Measurements from ENCODE around the gene NOBOX. TPM values are rescaled to one million over a fixed set of nuclear protein-coding genes. Genes with fewer than 3 reads are reported as not detected.

The NOBOX gene
- total and polyA plus RNA-seq, 2 experiments from 2014 or later, result not detected

GRCh38 chr7:144398291-144398690 lies 5.2 kb downstream of the NOBOX start:
- Histone ChIP-seq H3K27ac (ENCODE audit: low read depth) (no peak overlapping the region), H3K36me3 (ENCODE audit: insufficient read depth) (no peaks in the 10 kb centered on the region), H4K20me1 (replicated peaks; ENCODE audit: insufficient read depth) (no peaks in the 10 kb centered on the region), H3F3A (replicated peaks; ENCODE audit: low read depth) (no peaks in the 10 kb centered on the region), H3K9me2 (ENCODE audit: insufficient read depth) (no peaks in the 10 kb centered on the region), H2AFZ (no peak overlapping the region), H3K27me3 (ENCODE audit: insufficient read depth) (no peaks in the 10 kb centered on the region), H3K4me3 (no peak overlapping the region), H3K79me2 (replicated peaks; ENCODE audit: insufficient read depth) (no peaks in the 10 kb centered on the region), H3K4me2 (no peak overlapping the region), H3K4me1 (ENCODE audit: insufficient read depth) (no peaks in the 10 kb centered on the region)
- Mint-ChIP-seq H3K4me3 (no peak overlapping the region), H3K27ac (no peak overlapping the region), H3K4me1 (no peaks in the 10 kb centered on the region; the same call in 2 of the 3 replicates), H3K27me3 (ENCODE audit: insufficient read depth, low read depth, poor library complexity) (peaks cover 14% of the 10 kb centered on the region), H3K9me3 (no peaks in the 10 kb centered on the region; the same call in 1 of the 3 replicates), H3K36me3 (ENCODE audit: low read depth) (no peaks in the 10 kb centered on the region)
- TF ChIP-seq ETS1 (IDR thresholded peaks at IDR 0.05) (no peak), POLR2AphosphoS5 (IDR thresholded peaks at IDR 0.05; ENCODE audit: low read depth) (no peak), STAT1 (IDR thresholded peaks at IDR 0.05; ENCODE audit: unreplicated experiment) (no peak), EZH2phosphoT487 (IDR thresholded peaks at IDR 0.05; ENCODE audit: unreplicated experiment) (no peak), NANOG (IDR thresholded peaks at IDR 0.05; ENCODE audit: borderline replicate concordance) (no peak), JUNB (IDR thresholded peaks at IDR 0.05; ENCODE audit: unreplicated experiment) (no peak), REST (IDR thresholded peaks at IDR 0.05; ENCODE audit: unreplicated experiment) (no peak), ZNF114 (CRISPR knock-in tag; IDR thresholded peaks at IDR 0.05) (no peak)
- no peak for DNase-seq (ENCODE audit: low spot score)
- ATAC-seq, result no peak

GRCh38 chr7:144397086-144397485 lies 6.4 kb downstream of the NOBOX start:
- H3K4me3 Mint-ChIP-seq, result no peak overlapping the region
- no peaks in the 10 kb centered on the region for H3K79me2 ChIP-seq (replicated peaks; ENCODE audit: insufficient read depth)
- H3K27ac Mint-ChIP-seq, result no peak overlapping the region
- no peaks in the 10 kb centered on the region; the same call in 1 of the 3 replicates for H3K9me3 Mint-ChIP-seq
- H3K4me3 ChIP-seq, result no peak overlapping the region
- no peaks in the 10 kb centered on the region for H3K4me1 ChIP-seq (ENCODE audit: insufficient read depth)
- H3K27ac ChIP-seq (ENCODE audit: low read depth), result no peak overlapping the region
- ATAC-seq (no peak), DNase-seq (ENCODE audit: low spot score) (no peak)
- no peaks in the 10 kb centered on the region for H3K36me3 Mint-ChIP-seq (ENCODE audit: low read depth)
- no peaks in the 10 kb centered on the region for H3F3A ChIP-seq (replicated peaks; ENCODE audit: low read depth)
- no peaks in the 10 kb centered on the region for H3K36me3 ChIP-seq (ENCODE audit: insufficient read depth)
- no peak overlapping the region for H2AFZ ChIP-seq
- H4K20me1 ChIP-seq (replicated peaks; ENCODE audit: insufficient read depth), result no peaks in the 10 kb centered on the region
- peaks cover 14% of the 10 kb centered on the region for H3K27me3 Mint-ChIP-seq (ENCODE audit: insufficient read depth, low read depth, poor library complexity)
- no peaks in the 10 kb centered on the region; the same call in 1 of the 3 replicates for H3K4me1 Mint-ChIP-seq
- no peaks in the 10 kb centered on the region for H3K9me2 ChIP-seq (ENCODE audit: insufficient read depth)
- no peaks in the 10 kb centered on the region for H3K27me3 ChIP-seq (ENCODE audit: insufficient read depth)
- no peak overlapping the region for H3K4me2 ChIP-seq
- no peak for TF ChIP-seq REST (IDR thresholded peaks at IDR 0.05; ENCODE audit: unreplicated experiment)
- no peak for TF ChIP-seq JUNB (IDR thresholded peaks at IDR 0.05; ENCODE audit: unreplicated experiment)

All from GM23338 (cell line).